H1 (cell line): ENCODE measurements around the gene IQCM.
A peak's percentile ranks its signal among the peaks of the same experiment; 100 is the strongest.

ENCODE experiments used
- RBBP5 ChIP-seq: IDR thresholded peaks from 2 replicates; pipeline ENCODE4 v1.7.1; 2012; ENCODE audit warnings: low read depth, mild to moderate bottlenecking, inconsistent platforms, low read length, moderate library complexity, borderline replicate concordance
- TF ChIP-seq, protein P1 (sequence below), 3 experiments: IDR thresholded peaks; 1 replicate in 2 of 3; 2 replicates in 1 of 3; pipeline versions ENCODE4 v1.5.1 to v1.6.1; 2011; ENCODE audit warnings: low read length in 3 of 3, mild to moderate bottlenecking in 3 of 3, inconsistent platforms in 2 of 3, low read depth in 1 of 3, moderate library complexity in 1 of 3; ENCODE audit not compliant: insufficient read depth in 1 of 3; ENCODE audit errors: control extremely low read depth in 1 of 3

DNA sequence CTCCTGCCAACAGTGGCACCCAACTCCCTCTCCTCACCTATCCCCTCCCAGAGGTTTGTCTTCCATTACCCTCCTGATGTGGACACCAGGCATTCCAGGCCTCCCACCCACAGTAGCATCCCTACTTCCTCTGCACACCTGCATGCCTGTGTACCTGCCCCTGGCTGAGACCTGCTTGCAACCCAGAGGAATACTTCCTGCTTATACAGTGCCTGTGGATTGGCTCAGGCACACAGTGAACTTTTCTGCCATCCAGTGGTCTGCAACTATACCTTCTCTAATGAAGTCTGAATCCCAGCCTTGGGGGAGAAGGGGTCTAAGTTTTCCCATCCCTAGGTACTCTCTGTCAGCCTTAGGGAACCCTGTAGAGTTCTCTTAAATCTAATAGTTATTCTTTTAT lies 169.9 kb downstream of the IQCM start:
- TF ChIP-seq, protein P1, sequence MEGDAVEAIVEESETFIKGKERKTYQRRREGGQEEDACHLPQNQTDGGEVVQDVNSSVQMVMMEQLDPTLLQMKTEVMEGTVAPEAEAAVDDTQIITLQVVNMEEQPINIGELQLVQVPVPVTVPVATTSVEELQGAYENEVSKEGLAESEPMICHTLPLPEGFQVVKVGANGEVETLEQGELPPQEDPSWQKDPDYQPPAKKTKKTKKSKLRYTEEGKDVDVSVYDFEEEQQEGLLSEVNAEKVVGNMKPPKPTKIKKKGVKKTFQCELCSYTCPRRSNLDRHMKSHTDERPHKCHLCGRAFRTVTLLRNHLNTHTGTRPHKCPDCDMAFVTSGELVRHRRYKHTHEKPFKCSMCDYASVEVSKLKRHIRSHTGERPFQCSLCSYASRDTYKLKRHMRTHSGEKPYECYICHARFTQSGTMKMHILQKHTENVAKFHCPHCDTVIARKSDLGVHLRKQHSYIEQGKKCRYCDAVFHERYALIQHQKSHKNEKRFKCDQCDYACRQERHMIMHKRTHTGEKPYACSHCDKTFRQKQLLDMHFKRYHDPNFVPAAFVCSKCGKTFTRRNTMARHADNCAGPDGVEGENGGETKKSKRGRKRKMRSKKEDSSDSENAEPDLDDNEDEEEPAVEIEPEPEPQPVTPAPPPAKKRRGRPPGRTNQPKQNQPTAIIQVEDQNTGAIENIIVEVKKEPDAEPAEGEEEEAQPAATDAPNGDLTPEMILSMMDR (IDR thresholded peaks at IDR 0.05; ENCODE audit: control extremely low read depth in 1 of 3, insufficient read depth in 1 of 3, low read depth in 1 of 3, low read length in 3 of 3), result peak in 2 of 3 experiments; percentile 55 to 65; a peak in 3 of 4 replicates
- no peak for TF ChIP-seq RBBP5
